HG03066 (cell line): ENCODE data around the gene EFL1.

Source experiments
- ATAC-seq: cut with Tn5 transposase; IDR thresholded peaks from one replicate; pipeline ENCODE4 v1.9.1; 2021; ENCODE audit warnings: low read depth; ENCODE audit not compliant: unreplicated experiment

EFL1 gene

DNA sequence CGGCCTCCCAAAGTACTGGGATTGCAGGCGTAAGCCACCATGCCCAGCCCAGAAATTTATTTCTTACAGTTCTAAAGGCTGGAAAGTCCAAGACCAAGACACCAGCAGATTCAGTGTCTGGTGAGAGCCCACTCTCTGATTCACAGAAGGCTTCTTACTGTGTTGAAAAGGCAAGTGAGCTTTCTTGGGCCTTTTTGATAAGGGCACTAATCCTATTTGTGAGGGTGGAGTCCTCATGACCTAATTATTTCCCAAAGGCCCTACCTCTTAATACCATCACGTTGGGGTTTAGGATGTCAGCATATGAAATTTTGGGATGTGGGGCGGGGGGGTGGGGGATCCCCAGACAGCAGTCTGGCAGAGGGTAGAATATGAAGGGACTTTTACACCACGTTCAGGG lies 169.2 kb downstream of the EFL1 start:
- no peak for ATAC-seq

DNA sequence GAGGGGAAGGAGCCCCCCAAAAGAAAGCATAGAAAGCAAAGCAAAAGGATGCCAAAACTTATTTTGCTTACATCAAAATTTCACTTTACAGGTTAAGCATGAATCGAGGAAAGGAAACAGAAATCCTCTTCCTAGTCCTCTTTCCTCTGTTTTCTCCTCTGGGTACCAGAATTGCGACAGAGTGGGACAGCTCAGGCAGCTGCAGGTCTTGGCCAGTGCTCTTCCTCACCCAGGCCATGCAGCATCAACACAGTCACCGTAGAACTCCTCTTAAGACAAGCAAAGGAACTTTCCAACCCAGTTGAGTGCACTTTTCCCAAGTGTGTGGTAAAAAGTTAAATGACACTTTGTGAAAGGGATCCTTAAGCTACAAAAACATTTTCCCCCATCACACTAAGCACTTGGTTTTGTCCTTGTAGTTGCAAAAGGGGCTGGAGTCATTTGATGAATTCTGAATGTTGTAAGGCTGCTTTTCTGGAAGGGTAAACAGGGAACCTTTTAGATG lies 170.8 kb downstream of the EFL1 start:
- no peak for ATAC-seq

DNA sequence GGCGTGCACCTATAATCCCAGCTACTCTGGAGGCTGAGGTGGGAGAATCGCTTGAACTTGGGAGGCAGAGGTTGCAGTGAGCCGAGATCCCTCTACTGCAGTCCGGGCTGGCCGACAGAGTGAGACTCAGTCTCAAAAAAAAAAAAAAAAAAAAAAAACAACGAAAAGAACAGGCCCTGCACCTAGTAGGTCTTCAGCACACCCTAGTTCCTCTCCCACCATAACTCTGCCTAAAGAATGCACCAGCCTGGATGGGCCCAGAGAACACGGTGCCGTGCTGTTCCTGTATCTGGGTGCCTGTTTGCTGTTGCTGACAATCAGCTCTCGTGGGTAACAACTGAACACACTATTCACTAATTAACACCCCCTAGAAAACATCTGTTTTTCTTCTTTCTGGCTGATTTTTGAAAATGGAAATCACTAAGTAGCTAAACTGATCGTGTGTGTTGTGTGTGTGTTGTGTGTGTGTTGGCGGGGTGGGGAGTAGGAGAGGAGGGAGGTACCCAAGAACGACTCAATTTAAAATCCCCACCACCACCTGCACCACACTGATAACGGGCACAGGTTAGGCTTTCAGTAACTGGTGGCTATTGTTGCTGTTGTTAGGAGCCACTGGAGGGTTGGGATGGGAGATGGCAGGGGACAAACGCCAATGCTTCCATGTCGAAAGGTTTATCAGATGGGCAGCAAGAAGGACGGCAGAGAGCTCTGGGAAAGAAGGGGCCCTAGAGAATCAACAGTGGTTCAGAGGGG lies 176.1 kb downstream of the EFL1 start:
- no peak for ATAC-seq

DNA sequence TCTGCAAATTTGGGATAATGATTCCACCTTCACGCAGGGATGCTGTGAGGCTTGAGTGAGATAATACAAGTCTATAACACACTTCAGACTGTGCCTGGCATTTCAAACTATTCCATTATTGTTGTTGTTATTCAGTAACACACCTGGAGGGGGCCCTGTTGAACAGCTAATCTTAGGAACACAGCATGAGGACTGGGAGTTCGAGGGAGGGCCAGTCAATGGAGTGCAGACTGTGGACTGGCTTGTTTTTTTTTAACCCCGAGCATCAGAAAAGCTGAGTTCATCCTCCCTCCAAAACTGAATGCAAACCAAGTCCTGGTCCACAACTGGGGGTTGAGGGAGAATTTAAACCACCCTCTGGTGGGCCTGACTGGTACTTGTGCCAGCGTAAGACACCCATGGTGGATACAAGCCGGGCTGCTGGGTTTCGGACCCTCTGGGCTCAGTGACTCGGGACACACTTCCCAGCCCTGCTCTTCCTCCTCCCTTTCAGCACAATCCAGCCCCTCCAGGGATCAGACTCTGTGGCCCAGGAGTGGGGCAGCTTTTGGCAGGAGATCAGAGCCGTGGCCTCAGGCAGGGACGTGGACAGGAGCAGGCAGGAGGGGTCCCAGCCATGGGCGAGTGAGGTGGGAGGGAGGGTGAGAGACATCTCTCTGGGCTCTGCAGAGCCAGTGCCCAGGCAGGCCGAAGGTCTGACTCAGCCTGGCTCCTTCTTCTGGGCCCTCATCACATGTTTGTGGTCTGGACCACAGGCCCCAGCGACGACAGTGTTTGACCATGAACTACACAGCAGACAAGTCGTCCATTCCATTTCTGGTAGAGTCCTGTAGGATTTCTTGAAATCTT lies 180.4 kb downstream of the EFL1 start:
- no peak for ATAC-seq

DNA sequence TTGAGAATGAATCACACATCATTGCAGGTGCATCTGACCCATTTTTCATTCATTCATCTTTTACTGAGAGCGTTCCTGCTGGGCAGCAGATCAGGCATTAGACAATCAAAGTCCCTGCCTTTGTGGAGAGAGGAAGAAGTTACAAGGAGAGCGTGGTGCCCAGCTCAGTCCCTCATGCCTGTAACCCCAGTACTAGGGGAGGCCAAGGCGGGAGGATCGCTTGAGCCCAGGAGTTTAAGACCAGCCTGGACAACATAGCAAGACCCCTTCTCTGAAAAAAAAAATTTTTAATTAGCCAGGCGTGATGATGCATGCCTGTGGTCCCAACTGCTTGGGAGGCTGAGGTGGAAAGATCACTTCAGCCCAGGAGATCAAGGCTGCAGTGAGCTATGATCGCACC lies 181.8 kb downstream of the EFL1 start:
- no peak for ATAC-seq
